ENCODE results near the gene ANO9.
"Not testable (repeated sequence)": the region's sequence is repeated elsewhere in the genome, so short reads cannot be mapped to it uniquely, and the experiment has no call there.

Gene ANO9

GRCh38 chr11:400241-400689 is 41.5 kb downstream of the ANO9 start:
- DNase-seq (ENCODE audit: low read depth), result no peak

- DNase-seq (ENCODE audit: low read depth), result no peak
Measured at GRCh38 chr11:399731-400211, 42.0 kb downstream of the ANO9 start.

GRCh38 chr11:398826-399225 is 43.0 kb downstream of the ANO9 start:
- no peak for DNase-seq (ENCODE audit: low read depth)

- no peak for DNase-seq (ENCODE audit: low read depth)
Measured at GRCh38 chr11:396948-397548, 44.8 kb downstream of the ANO9 start.

- DNase-seq (ENCODE audit: low read depth), result no peak
Measured at GRCh38 chr11:396511-396947, 45.3 kb downstream of the ANO9 start.

GRCh38 chr11:395866-396265 is 45.9 kb downstream of the ANO9 start:
- no peak for DNase-seq (ENCODE audit: low read depth)

GRCh38 chr11:394858-395655 is 46.8 kb downstream of the ANO9 start:
- no peak for DNase-seq (ENCODE audit: low read depth)

GRCh38 chr11:394034-394857 is 47.6 kb downstream of the ANO9 start, which contains the start of gene PKP3:
Gene PKP3 (plus strand): TSS chr11:394209. CDS start chr11:394293, 84 bp downstream.
- DNase-seq (ENCODE audit: low read depth), result no peak

- no peak for DNase-seq (ENCODE audit: low read depth)
Measured at GRCh38 chr11:393219-394033, 48.4 kb downstream of the ANO9 start.

- no peak for DNase-seq (ENCODE audit: low read depth)
Measured at GRCh38 chr11:392102-392777, 49.6 kb downstream of the ANO9 start.

- no peak for DNase-seq (ENCODE audit: low read depth)
Measured at GRCh38 chr11:391117-392017, 50.4 kb downstream of the ANO9 start.

- DNase-seq (ENCODE audit: low read depth), result no peak
Measured at GRCh38 chr11:390175-390574, 51.6 kb downstream of the ANO9 start.

GRCh38 chr11:389369-389768 is 52.4 kb downstream of the ANO9 start:
- DNase-seq (ENCODE audit: low read depth), result not testable (repeated sequence)

GRCh38 chr11:387193-387793 is 54.5 kb downstream of the ANO9 start:
- no peak for DNase-seq (ENCODE audit: low read depth)

GRCh38 chr11:386483-386882 is 55.3 kb downstream of the ANO9 start:
- no peak for DNase-seq (ENCODE audit: low read depth)

- DNase-seq (ENCODE audit: low read depth), result no peak
Measured at GRCh38 chr11:385594-386351, 56.0 kb downstream of the ANO9 start.

- DNase-seq (ENCODE audit: low read depth), result no peak
Measured at GRCh38 chr11:384511-384910, 57.3 kb downstream of the ANO9 start.

GRCh38 chr11:383431-383830 is 58.4 kb downstream of the ANO9 start:
- no peak for DNase-seq (ENCODE audit: low read depth)
